Hepatocyte (in vitro differentiated cells): ENCODE results near the gene GNG13.

ENCODE experiments used
- EZH2 ChIP-seq: fragments of 200-600 bp; sonication (generic); IDR thresholded peaks from 2 replicates; pipeline ENCODE4 v1.6.1; 2016; ENCODE audit warnings: antibody characterized with exemption, mild to moderate bottlenecking, borderline replicate concordance
- EZH2phosphoT487 ChIP-seq: fragments of 200-600 bp; sonication (generic); IDR thresholded peaks from one replicate; pipeline ENCODE4 v1.6.1; 2018; ENCODE audit warnings: antibody characterized with exemption, mild to moderate bottlenecking, low read depth, moderate library complexity; ENCODE audit not compliant: unreplicated experiment, severe bottlenecking
- TF ChIP-seq, protein P1 (sequence below): fragments of 200-600 bp; sonication (generic); IDR thresholded peaks from 2 replicates; pipeline ENCODE4 v1.5.1; 2016; ENCODE audit warnings: antibody characterized with exemption, mild to moderate bottlenecking; ENCODE audit not compliant: poor library complexity

DNA sequence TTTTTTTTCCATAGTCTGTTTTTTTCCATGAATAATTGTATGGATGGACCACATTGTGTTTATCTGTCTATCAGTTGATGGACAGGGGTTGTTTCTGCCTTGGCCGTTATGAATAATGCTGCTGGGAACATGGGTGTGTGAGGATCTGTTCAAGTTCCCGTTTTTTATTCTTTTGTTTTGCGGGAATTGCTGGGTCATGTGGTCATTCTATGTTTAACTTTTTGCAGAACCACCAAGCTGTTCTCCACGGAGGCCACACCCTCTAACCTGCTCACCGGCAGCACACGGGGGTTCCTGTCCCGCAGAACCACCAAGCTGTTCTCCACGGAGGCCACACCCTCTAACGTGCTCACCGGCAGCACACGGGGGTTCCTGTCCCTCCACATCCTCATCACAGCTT, 45.9 kb downstream of the GNG13 start:
- TF ChIP-seq, protein P1, sequence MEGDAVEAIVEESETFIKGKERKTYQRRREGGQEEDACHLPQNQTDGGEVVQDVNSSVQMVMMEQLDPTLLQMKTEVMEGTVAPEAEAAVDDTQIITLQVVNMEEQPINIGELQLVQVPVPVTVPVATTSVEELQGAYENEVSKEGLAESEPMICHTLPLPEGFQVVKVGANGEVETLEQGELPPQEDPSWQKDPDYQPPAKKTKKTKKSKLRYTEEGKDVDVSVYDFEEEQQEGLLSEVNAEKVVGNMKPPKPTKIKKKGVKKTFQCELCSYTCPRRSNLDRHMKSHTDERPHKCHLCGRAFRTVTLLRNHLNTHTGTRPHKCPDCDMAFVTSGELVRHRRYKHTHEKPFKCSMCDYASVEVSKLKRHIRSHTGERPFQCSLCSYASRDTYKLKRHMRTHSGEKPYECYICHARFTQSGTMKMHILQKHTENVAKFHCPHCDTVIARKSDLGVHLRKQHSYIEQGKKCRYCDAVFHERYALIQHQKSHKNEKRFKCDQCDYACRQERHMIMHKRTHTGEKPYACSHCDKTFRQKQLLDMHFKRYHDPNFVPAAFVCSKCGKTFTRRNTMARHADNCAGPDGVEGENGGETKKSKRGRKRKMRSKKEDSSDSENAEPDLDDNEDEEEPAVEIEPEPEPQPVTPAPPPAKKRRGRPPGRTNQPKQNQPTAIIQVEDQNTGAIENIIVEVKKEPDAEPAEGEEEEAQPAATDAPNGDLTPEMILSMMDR = no peak
- TF ChIP-seq EZH2phosphoT487 (no peak), EZH2 (no peak)
